ENCODE measurements around the gene TREML4. TPM values are rescaled to one million over a fixed set of nuclear protein-coding genes. Genes with fewer than 3 reads are reported as not detected.

The TREML4 gene
- polyA plus RNA-seq, 2 donors: not detected

GRCh38 chr6:41263267-41263666 is 35.1 kb downstream of the TREML4 start:
- H3K27ac ChIP-seq (ENCODE audit: low read depth in 2 of 2, low read length in 1 of 2): no peak overlapping the region
- H3K36me3 ChIP-seq (ENCODE audit: control insufficient read depth in 2 of 2, insufficient read depth in 2 of 2, low read length in 1 of 2): no peaks in the 10 kb centered on the region
- H3K4me1 ChIP-seq (ENCODE audit: control insufficient read depth in 2 of 2, insufficient read depth in 2 of 2, low read length in 1 of 2): no peaks in the 10 kb centered on the region
- peaks cover 0 to 3% of the 10 kb centered on the region in 2 donors for H3K27me3 ChIP-seq (ENCODE audit: control insufficient read depth in 1 of 2, insufficient read depth in 2 of 2, low read length in 2 of 2)
- H3K9me3 ChIP-seq (ENCODE audit: control insufficient read depth in 2 of 2, insufficient read depth in 1 of 2, low read depth in 1 of 2, low read length in 1 of 2): peaks cover 0 to under 1% of the 10 kb centered on the region in 2 donors
- WGBS, 2 donors: 96 to 98% methylated on average over 1 of the region's 1 CpG
- no peak overlapping the region for H3K4me3 ChIP-seq (ENCODE audit: low read depth in 1 of 2, low read length in 2 of 2)

DNA sequence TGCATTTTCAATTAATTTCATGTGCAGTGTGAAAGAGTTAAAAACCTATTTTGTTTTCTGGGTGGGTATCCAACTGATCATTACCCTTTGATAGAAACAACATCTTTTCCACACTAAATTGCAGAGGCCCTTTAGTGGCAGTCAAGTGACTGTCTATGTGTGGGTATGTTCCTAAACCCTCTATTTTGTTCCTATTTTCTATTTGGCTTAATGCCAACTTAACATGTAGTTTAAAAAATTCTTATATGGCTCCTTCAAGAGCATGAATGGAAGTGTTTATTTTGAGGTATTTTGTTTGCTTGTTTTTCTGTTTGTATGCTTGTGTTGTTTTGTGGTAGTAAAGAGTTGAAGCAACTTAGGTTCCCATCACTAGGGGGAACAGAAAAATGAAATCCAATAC is 38.4 kb downstream of the TREML4 start:
- Histone ChIP-seq H3K36me3 (ENCODE audit: control insufficient read depth in 2 of 2, insufficient read depth in 2 of 2, low read length in 1 of 2) (no peaks in the 10 kb centered on the region), H3K27me3 (ENCODE audit: control insufficient read depth in 1 of 2, insufficient read depth in 2 of 2, low read length in 2 of 2) (no peaks in the 10 kb centered on the region), H3K9me3 (ENCODE audit: control insufficient read depth in 2 of 2, insufficient read depth in 1 of 2, low read depth in 1 of 2, low read length in 1 of 2) (no peaks in the 10 kb centered on the region), H3K4me1 (ENCODE audit: control insufficient read depth in 2 of 2, insufficient read depth in 2 of 2, low read length in 1 of 2) (no peaks in the 10 kb centered on the region), H3K27ac (ENCODE audit: low read depth in 2 of 2, low read length in 1 of 2) (no peak overlapping the region), H3K4me3 (ENCODE audit: low read depth in 1 of 2, low read length in 2 of 2) (no peak overlapping the region)

DNA sequence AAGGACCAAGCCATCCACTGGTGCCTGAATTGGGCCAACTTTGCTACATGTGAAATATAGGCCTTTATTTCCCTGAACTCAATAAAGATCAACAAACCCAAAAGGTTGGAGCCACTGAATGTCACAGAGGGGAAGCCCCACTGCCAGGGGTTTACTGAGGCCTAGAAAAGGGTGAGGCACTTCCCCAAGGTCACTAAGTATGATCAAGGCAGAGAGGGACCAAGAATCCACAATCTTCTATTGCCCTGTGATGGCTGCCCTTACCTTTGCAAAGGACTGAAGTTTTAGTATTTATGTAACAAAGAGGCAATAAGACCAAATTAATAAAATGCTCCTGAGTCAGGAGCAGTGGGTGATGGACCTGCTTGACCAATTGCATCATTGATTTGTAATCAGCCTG is 40.3 kb downstream of the TREML4 start:
- Histone ChIP-seq H3K4me1 (ENCODE audit: control insufficient read depth in 2 of 2, insufficient read depth in 2 of 2, low read length in 1 of 2) (no peaks in the 10 kb centered on the region), H3K4me3 (ENCODE audit: low read depth in 1 of 2, low read length in 2 of 2) (no peak overlapping the region), H3K9me3 (ENCODE audit: control insufficient read depth in 2 of 2, insufficient read depth in 1 of 2, low read depth in 1 of 2, low read length in 1 of 2) (no peaks in the 10 kb centered on the region), H3K27ac (ENCODE audit: low read depth in 2 of 2, low read length in 1 of 2) (no peak overlapping the region), H3K27me3 (ENCODE audit: control insufficient read depth in 1 of 2, insufficient read depth in 2 of 2, low read length in 2 of 2) (no peaks in the 10 kb centered on the region), H3K36me3 (ENCODE audit: control insufficient read depth in 2 of 2, insufficient read depth in 2 of 2, low read length in 1 of 2) (no peaks in the 10 kb centered on the region)

DNA sequence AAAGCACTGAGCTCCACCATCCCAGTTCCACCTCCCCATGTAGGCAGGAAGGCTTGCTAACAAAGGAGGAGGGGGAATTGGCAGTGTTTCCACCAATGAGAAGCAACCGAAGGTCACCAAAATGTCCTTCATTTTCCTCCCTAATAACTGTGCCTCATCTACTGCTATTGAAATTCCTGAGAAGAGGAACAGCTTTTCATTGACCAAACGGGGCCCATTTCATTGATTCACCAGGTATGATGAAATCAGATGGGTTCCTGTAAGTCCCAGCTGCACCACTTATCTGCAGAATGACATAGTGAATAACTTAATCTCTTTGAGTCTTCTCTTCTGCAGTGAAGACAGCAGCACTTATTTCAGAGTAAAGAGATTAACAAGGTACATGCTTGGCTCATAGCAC is 41.0 kb downstream of the TREML4 start:
- H3K27ac ChIP-seq (ENCODE audit: low read depth in 2 of 2, low read length in 1 of 2): no peak overlapping the region
- 70 to 77% methylated on average over 2 of the region's 2 CpGs for WGBS, 2 donors
- H3K9me3 ChIP-seq (ENCODE audit: control insufficient read depth in 2 of 2, insufficient read depth in 1 of 2, low read depth in 1 of 2, low read length in 1 of 2): no peaks in the 10 kb centered on the region
- no peaks in the 10 kb centered on the region for H3K36me3 ChIP-seq (ENCODE audit: control insufficient read depth in 2 of 2, insufficient read depth in 2 of 2, low read length in 1 of 2)
- no peak overlapping the region for H3K4me3 ChIP-seq (ENCODE audit: low read depth in 1 of 2, low read length in 2 of 2)
- no peaks in the 10 kb centered on the region for H3K27me3 ChIP-seq (ENCODE audit: control insufficient read depth in 1 of 2, insufficient read depth in 2 of 2, low read length in 2 of 2)
- H3K4me1 ChIP-seq (ENCODE audit: control insufficient read depth in 2 of 2, insufficient read depth in 2 of 2, low read length in 1 of 2): no peaks in the 10 kb centered on the region

DNA sequence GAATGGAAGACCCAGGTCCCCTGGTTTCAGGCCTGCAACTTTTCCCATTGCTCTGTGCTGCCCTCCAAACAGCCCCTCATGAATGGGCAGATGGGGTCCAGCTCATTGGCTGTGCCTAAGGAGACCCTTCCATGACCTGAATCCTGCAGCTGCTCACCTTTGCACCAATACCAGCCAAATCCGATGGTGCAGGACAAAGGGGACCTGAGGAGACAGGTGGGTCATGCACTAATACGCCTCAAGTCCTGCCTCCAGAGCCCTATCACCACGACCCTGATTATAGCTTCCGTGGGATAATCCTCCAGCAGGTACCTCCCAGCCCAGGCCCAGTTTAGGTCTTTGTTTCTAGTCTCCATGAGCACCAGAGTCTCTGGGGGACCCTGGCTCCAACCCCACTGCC is 41.6 kb downstream of the TREML4 start:
- no peaks in the 10 kb centered on the region for H3K4me1 ChIP-seq (ENCODE audit: control insufficient read depth in 2 of 2, insufficient read depth in 2 of 2, low read length in 1 of 2)
- 88 to 89% methylated on average over 4 of the region's 4 CpGs for WGBS, 2 donors
- H3K36me3 ChIP-seq (ENCODE audit: control insufficient read depth in 2 of 2, insufficient read depth in 2 of 2, low read length in 1 of 2): no peaks in the 10 kb centered on the region
- H3K4me3 ChIP-seq (ENCODE audit: low read depth in 1 of 2, low read length in 2 of 2): no peak overlapping the region
- no peaks in the 10 kb centered on the region for H3K27me3 ChIP-seq (ENCODE audit: control insufficient read depth in 1 of 2, insufficient read depth in 2 of 2, low read length in 2 of 2)
- no peaks in the 10 kb centered on the region for H3K9me3 ChIP-seq (ENCODE audit: control insufficient read depth in 2 of 2, insufficient read depth in 1 of 2, low read depth in 1 of 2, low read length in 1 of 2)
- H3K27ac ChIP-seq (ENCODE audit: low read depth in 2 of 2, low read length in 1 of 2): no peak overlapping the region

GRCh38 chr6:41271901-41272395 is 43.8 kb downstream of the TREML4 start:
- no peaks in the 10 kb centered on the region for H3K36me3 ChIP-seq (ENCODE audit: control insufficient read depth in 2 of 2, insufficient read depth in 2 of 2, low read length in 1 of 2)
- H3K9me3 ChIP-seq (ENCODE audit: control insufficient read depth in 2 of 2, insufficient read depth in 1 of 2, low read depth in 1 of 2, low read length in 1 of 2): no peaks in the 10 kb centered on the region
- no peaks in the 10 kb centered on the region for H3K4me1 ChIP-seq (ENCODE audit: control insufficient read depth in 2 of 2, insufficient read depth in 2 of 2, low read length in 1 of 2)
- 58 to 69% methylated on average over 7 of the region's 7 CpGs for whole genome bisulfite sequencing, 2 donors
- no peak overlapping the region for H3K4me3 ChIP-seq (ENCODE audit: low read depth in 1 of 2, low read length in 2 of 2)
- no peaks in the 10 kb centered on the region for H3K27me3 ChIP-seq (ENCODE audit: control insufficient read depth in 1 of 2, insufficient read depth in 2 of 2, low read length in 2 of 2)
- H3K27ac ChIP-seq (ENCODE audit: low read depth in 2 of 2, low read length in 1 of 2): no peak overlapping the region

- H3K27me3 ChIP-seq (ENCODE audit: control insufficient read depth in 1 of 2, insufficient read depth in 2 of 2, low read length in 2 of 2): no peaks in the 10 kb centered on the region
- WGBS, 2 donors: 92 to 93% methylated on average over 5 of the region's 5 CpGs
- no peaks in the 10 kb centered on the region for H3K36me3 ChIP-seq (ENCODE audit: control insufficient read depth in 2 of 2, insufficient read depth in 2 of 2, low read length in 1 of 2)
- H3K9me3 ChIP-seq (ENCODE audit: control insufficient read depth in 2 of 2, insufficient read depth in 1 of 2, low read depth in 1 of 2, low read length in 1 of 2): no peaks in the 10 kb centered on the region
- H3K27ac ChIP-seq (ENCODE audit: low read depth in 2 of 2, low read length in 1 of 2): no peak overlapping the region
- no peaks in the 10 kb centered on the region for H3K4me1 ChIP-seq (ENCODE audit: control insufficient read depth in 2 of 2, insufficient read depth in 2 of 2, low read length in 1 of 2)
- no peak overlapping the region for H3K4me3 ChIP-seq (ENCODE audit: low read depth in 1 of 2, low read length in 2 of 2)
These were observed 44.6 kb downstream of the TREML4 start for GRCh38 chr6:41272591-41273240.

DNA sequence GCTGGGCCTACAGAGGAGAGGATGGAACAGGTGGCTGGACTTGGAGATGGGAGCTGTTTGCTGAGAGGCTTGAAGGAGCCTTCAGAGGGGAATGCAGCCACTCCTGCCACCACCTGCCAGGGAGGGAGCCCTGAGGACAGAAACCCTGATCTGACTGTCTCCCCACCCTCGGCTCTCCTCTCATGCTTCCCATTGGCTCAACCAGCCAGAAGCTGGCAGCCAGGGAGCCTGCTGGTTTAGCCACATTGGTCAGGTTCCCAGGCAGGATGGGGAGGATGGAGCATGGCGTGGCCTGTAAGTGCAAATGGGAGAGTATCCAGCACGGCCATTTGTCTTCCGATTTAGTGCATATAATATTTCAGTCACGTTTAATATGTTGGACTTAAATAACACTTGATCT is 45.6 kb downstream of the TREML4 start:
- Histone ChIP-seq H3K27ac (ENCODE audit: low read depth in 2 of 2, low read length in 1 of 2) (no peak overlapping the region), H3K4me1 (ENCODE audit: control insufficient read depth in 2 of 2, insufficient read depth in 2 of 2, low read length in 1 of 2) (no peaks in the 10 kb centered on the region), H3K9me3 (ENCODE audit: control insufficient read depth in 2 of 2, insufficient read depth in 1 of 2, low read depth in 1 of 2, low read length in 1 of 2) (no peaks in the 10 kb centered on the region), H3K4me3 (ENCODE audit: low read depth in 1 of 2, low read length in 2 of 2) (no peak overlapping the region), H3K36me3 (ENCODE audit: control insufficient read depth in 2 of 2, insufficient read depth in 2 of 2, low read length in 1 of 2) (no peaks in the 10 kb centered on the region), H3K27me3 (ENCODE audit: control insufficient read depth in 1 of 2, insufficient read depth in 2 of 2, low read length in 2 of 2) (no peaks in the 10 kb centered on the region)
- 64 to 67% methylated on average over 5 of the region's 5 CpGs for WGBS, 2 donors

DNA sequence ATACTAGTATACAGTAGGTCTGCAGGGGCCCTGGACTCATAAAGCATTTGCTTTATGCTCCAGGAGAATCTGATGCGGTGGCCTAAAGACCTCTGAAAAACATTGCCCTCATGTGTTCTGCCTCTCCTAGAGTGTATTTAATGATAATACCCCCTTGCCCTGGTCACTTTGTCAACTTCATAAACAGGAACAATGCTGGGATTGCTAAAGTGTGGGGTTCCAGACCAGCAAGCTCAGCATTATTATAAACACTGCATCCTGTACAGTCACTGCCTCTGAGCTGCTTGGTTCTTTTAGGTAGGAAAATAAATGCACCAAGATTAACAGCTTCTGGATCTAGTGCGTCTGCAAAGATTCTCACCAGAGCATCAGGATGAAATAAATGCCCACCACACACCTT is 46.1 kb downstream of the TREML4 start:
- Histone ChIP-seq H3K4me3 (ENCODE audit: low read depth in 1 of 2, low read length in 2 of 2) (no peak overlapping the region), H3K36me3 (ENCODE audit: control insufficient read depth in 2 of 2, insufficient read depth in 2 of 2, low read length in 1 of 2) (no peaks in the 10 kb centered on the region), H3K4me1 (ENCODE audit: control insufficient read depth in 2 of 2, insufficient read depth in 2 of 2, low read length in 1 of 2) (no peaks in the 10 kb centered on the region), H3K27ac (ENCODE audit: low read depth in 2 of 2, low read length in 1 of 2) (no peak overlapping the region), H3K9me3 (ENCODE audit: control insufficient read depth in 2 of 2, insufficient read depth in 1 of 2, low read depth in 1 of 2, low read length in 1 of 2) (no peaks in the 10 kb centered on the region), H3K27me3 (ENCODE audit: control insufficient read depth in 1 of 2, insufficient read depth in 2 of 2, low read length in 2 of 2) (no peaks in the 10 kb centered on the region)
- 90 to 93% methylated on average over 2 of the region's 2 CpGs for WGBS, 2 donors

DNA sequence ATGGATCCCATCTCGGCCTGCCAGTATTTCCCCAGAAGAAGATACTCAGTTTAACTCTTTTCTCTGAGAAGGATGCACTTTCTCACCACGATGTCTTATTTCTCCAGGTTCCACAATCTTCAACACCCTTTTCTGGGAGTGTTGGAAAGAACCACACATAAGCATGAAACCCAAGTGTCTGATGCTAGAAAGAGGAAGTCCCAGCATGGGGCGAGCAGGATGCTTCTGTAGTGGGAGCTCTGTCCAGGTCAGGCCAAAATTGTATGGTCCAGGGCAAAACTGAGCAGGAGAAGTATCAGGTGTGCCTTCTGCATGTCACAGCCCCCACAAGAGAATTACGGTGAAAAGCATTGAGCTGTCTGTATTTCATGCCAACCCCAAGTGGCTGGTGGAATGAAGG is 47.3 kb downstream of the TREML4 start:
- Histone ChIP-seq H3K36me3 (ENCODE audit: control insufficient read depth in 2 of 2, insufficient read depth in 2 of 2, low read length in 1 of 2) (no peaks in the 10 kb centered on the region), H3K4me1 (ENCODE audit: control insufficient read depth in 2 of 2, insufficient read depth in 2 of 2, low read length in 1 of 2) (no peaks in the 10 kb centered on the region), H3K4me3 (ENCODE audit: low read depth in 1 of 2, low read length in 2 of 2) (no peak overlapping the region), H3K27me3 (ENCODE audit: control insufficient read depth in 1 of 2, insufficient read depth in 2 of 2, low read length in 2 of 2) (no peaks in the 10 kb centered on the region), H3K27ac (ENCODE audit: low read depth in 2 of 2, low read length in 1 of 2) (no peak overlapping the region), H3K9me3 (ENCODE audit: control insufficient read depth in 2 of 2, insufficient read depth in 1 of 2, low read depth in 1 of 2, low read length in 1 of 2) (no peaks in the 10 kb centered on the region)
- WGBS, 2 donors: 80 to 84% methylated on average over 4 of the region's 4 CpGs
